Germinal center (tissue), 1 donor: Measurements from ENCODE around the gene LRRC8D.

ENCODE experiments used
- DNase-seq: peaks from one replicate; pipeline ENCODE4 v3.0.0; 2012; ENCODE audit warnings: mixed read lengths, low spot score

LRRC8D gene

DNA sequence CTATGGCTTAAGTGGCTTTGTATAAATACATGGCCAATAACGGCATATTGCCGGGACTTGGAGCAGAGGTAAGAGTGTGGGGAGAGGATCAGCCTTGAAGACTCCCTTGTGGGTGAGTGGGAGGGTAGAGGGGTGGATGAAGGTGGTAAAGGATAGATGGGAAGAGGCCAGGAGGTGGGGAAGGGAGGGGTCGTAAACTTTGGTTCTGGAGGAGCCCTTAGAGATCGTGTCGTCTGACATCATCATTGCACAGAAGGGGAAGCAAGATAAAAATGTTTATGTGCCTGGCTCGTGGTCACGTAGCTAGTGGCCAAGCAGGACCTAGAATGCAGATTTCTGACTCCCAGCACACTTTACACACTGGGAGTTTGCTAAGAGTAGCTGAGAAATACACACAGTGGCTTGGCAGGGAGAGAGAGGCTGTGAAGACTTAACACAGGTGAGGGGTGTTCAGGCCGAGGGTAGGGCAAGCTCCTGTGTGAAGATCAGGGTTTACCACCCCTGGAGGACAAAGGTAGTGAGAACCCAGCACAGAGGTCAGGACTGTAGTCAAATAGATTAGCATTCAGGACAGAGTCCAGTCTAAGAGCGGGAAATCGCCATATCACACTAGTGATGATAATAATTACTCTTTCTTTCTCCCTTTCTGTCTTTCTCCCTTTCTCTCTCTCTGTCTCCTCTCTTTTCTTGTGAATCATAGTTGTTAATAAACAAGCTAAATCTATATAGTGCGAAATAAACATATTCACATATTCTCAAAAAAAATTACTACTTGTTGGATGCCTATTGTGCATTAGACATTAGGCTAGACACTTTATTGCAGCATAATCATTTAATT is 75.5 kb downstream of the LRRC8D start:
- no peak for DNase-seq

DNA sequence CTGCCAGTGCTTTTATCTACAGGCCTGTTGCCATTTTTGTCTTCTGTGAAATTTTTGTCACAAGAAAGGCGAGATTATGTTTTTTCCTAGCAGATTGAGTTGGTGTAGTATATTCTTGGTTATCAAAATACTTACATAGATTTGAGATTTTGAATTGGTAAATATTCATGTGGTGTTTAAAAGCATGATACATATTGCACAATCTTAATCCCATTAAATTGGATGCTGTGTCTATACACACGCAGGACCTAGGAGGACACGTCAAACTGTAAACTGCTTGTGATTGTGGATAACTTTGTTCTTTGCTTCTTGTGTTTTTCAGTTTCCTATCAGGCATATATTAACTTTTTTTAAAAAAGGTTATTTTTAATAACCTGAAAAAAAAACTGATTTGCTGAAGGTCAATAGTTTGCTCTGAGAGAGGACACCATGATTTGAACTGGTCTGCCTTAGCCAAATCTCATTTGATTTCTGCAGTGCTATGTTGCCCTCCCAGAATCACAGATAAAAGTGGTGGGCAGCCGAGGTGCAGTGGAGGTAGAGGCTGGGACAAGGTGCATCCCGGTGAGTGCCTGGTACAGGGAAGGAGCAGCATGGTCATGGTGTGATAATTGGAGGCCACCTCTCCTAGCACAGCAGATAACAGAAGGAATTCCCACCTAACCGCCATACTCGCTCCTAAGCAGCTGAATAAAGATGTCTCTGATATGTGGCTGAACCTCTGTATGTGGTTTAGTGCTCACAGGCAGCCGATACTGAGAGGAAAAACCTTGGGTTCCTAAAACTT is 76.7 kb downstream of the LRRC8D start:
- DNase-seq = no peak

GRCh38 chr1:89898150-89898549 is 77.3 kb downstream of the LRRC8D start:
- no peak for DNase-seq

DNA sequence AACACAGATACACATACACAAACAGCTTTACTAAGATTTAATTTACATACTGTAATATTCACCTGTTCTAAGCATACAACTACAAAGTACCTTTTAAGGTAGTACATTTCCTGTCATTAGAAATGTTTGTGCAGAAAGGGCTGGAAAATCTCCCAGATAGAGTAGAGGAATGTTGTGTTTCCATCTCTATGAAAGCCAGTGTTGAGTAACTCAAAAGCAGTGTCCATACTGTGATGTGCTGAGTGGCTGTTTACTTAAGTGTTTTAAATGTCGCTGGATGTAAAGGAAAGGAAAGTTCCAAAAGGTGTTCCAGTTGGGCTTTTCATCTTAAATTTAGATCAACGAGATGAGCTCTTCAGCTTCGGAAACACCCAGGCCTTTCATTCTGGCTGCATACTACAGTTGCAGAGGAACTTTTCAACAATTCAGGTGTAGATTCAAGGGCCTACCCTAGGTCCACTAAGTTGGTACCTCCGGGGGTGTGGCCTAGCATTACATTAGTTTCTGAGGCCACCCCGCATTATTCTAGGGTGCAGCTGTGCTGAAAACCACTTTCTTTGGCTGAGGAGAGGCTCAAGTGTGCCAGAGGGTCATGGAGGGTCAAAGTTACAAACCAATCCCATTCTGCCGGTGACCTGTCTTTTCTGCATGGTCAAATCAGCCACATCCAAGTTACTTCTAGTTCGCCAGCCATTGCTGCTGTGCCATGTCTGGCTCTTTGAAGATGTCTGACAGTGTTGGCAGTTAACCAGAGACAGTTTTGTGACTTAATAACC is 78.1 kb downstream of the LRRC8D start:
- DNase-seq = no peak

DNA sequence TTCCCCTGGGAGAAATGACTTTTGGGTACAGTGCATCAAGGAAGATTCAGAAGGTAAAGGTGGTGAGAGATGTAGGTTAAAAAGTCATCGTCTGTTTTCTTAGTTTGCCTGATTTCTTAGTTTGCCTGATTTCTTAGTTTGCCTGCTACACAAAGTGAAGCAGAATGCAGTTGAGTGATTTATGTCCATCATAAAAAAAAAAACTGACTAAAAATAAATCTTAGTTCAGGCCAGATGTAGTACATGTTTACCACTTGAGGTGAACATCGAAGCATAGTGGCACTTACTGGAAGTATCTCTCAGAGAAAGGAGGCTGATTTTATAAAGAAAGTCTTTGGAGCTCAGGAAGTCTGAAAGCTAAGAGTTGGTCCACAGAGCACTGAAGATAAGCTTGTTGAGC is 79.5 kb downstream of the LRRC8D start:
- no peak for DNase-seq

GRCh38 chr1:89900791-89901708 is 80.2 kb downstream of the LRRC8D start:
- DNase-seq = no peak

GRCh38 chr1:89901957-89902669 is 81.3 kb downstream of the LRRC8D start:
- no peak for DNase-seq

DNA sequence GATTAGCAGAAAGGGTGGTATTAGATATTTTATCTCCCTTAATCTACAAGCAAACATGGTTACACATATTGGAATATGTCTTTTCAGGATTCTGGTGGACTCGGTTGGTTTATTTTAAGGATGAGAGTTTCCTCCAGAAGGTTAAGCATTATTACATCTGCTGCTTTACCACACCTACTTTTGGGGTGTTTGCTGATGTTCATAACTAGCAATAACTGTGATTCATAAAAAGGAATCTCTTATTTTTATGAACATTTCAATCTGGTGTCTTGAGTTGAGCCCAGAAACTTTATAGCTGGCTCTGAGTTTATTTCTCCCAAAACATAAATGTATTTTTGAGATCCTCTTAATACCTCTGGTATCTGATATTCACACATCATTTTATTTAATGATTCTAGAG is 82.7 kb downstream of the LRRC8D start:
- DNase-seq = no peak

GRCh38 chr1:89904219-89904980 is 83.6 kb downstream of the LRRC8D start:
- no peak for DNase-seq

GRCh38 chr1:89905395-89906058 is 84.7 kb downstream of the LRRC8D start:
- no peak for DNase-seq

DNA sequence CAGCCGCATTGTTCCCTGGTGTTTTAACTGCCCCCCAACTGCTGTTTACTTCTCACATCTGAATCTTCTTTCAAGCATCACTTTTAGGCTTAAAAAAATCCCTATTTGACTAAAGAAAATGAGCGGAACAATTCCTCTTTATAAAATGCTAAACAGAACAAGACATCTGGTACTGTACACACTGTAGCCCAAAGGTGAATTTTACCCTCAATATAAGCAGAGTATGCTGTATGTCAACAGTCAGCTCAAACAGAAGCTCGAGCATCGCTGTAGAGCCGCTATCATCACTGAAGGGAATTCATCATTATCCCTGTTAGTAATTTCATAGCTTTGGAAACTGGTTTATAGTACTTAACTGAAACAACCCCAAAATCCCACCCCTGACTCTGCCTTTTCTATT is 85.3 kb downstream of the LRRC8D start:
- DNase-seq = no peak

GRCh38 chr1:89907727-89908212 is 86.9 kb downstream of the LRRC8D start:
- DNase-seq = no peak

DNA sequence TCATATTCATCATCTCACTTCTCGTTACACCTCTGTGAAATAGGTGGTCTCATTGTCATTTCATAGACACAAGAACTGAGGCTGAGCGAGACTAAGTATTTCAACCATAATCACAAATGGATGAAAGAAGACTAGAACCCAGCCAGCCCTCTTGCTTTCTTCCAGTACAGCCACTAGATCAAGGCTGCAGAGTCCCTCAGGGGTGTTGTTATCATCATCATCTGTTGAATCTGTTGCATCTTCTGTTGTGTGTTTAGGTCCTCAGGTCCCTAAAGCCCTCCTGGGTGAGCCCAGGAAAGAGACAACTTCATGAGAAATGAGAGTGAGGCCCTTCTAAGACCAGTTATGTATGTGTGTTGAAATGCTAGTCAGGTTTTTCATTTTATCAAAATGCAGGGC is 87.4 kb downstream of the LRRC8D start:
- no peak for DNase-seq

GRCh38 chr1:89908672-89909436 is 88.0 kb downstream of the LRRC8D start:
- no peak for DNase-seq

GRCh38 chr1:89910268-89910667 is 89.4 kb downstream of the LRRC8D start:
- no peak for DNase-seq

GRCh38 chr1:89910780-89911179 is 89.9 kb downstream of the LRRC8D start:
- DNase-seq = no peak

GRCh38 chr1:89911191-89911991 is 90.6 kb downstream of the LRRC8D start:
- no peak for DNase-seq

- no peak for DNase-seq
These were observed 91.2 kb downstream of the LRRC8D start for GRCh38 chr1:89912073-89912472.
